ENCODE data around the gene SHISAL1.
"Not testable (repeated sequence)": the region's sequence is repeated elsewhere in the genome, so short reads cannot be mapped to it uniquely, and the experiment has no call there.

The SHISAL1 gene

DNA sequence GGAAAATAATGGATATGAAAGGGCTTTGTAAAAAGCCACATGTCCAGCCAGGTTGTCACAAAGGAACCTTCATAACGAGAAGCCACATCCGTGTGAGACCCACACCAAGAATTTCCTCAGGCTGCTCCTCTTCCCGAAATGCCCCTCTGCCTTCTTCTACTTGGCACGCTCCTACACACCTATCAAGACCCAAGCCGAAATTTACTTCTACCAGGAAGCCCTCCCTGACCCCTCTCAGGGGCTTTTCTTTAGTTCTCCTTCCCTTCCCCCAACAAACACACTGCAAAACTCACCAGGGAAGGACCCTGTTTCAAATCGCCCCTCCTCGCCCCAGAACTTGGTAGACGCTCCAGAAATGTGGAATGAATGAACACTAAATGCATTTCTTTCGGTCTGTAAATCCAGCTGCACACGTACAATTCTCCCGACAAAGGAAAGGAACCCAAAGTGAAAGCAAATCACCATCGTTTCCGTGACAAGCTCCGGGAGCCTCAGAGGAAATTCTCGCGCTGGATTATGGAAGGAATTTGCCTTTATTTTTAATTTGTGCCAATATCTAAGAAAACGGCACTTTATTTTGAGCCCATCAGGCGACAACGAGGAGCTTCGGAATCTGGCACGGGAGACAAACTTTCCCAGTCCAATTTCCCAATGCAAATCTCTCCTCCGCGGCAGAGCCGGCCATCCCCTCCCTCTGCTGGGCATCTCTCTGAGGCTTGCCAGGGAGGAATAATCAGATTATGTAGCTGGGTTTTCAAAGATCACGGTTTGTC is 13.2 kb upstream of the SHISAL1 start:
- DNase-seq: no peak

DNA sequence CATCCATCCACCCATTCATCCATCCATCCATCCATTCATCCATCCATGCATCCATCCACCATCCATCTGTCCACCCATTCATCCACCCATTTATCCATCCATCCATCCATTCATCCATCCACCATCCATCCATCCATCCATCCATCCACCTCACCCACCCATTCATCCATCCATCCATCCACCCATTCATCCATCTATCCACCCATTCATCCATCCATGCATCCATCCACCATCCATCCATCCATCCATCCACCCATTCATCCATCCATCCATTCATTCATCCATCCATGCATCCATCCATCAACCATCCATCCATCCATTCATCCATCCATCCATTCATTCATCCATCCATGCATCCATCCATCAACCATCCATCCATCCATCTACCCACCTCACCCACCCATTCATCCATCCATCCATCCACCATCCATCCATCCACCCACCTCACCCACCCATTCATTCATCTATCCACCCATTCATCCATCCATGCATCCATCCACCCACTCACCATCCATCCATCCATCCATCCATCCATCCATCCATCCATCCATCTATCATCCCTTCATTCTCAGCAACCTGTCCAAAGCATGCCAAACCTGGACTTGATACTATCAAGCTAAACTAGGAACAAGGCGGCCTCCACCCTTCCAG is 10.5 kb upstream of the SHISAL1 start:
- not testable (repeated sequence) for DNase-seq

DNA sequence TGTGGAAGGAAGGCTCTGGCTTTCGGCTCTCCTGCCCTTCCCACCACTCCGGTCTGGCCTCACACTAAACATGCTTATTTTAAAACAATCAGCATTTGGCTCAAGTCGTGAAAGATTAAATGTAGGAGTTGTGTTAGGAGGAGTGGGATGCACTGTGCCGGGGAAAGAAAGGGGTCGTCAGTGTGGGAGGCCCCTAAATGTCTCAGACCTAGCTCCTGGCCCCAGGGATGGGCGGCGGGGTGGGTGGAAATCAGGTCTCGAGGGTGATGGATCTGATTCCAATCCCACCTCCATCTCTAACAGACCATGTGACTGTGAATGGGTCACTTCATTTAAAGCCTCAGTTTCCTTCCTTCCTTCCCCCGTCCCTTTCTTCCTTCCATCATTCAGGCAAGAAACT is 6.9 kb upstream of the SHISAL1 start:
- DNase-seq: no peak

DNA sequence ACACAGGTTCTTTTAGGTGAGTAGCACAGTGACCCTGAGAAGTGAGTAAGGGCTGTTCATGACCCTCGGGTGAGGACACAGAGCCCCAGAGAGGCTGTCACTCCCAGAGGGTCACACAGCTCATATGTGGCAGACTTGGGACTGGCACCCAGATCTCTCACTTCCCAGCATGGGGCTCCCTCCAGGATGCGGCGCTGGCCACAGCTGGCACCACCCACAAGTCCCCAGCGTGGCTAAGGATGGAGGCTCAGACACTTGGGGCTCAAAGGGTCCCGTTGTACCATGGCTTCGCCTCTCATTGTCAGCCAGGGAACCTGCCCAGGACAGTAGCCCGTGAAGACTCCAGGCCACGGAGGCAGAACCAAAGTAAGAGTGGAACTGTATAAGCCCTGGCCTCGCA is 6.0 kb upstream of the SHISAL1 start:
- DNase-seq: no peak

DNA sequence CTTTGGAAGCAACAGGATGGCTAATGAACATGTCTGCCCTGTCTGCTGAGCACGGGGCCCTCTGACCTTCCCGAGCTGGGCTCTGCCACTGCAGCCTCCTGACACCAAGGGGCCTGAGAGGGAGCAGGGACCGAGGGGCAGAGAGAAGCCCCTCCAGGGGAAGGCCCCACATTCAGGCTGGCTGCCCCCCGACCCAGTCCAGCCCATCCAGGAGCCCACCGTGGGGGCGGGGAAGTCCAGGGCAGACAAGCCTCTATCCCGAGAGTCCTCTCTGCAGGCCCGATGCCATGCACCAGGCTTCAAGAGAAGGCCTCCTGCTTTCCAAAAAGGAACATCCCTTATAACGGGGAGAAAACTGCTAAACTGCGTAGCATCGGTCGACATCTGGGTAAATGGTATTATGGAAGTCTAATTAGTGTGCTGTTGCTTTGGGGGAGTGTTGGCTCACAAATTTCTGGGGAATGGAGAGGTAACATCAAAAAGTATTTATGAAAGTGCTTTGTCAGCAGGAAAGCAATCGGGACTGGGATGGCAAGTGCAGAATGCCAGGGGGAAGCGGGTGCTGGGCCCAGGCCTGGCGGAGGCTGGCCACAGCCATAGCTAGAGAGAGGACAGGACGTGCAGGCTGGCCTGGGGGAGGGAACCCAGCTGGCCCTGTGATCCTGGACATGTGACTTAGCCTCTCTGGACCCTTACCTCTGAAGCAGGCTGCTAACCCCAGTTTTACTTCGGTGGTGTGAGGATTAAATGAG is 5.3 kb upstream of the SHISAL1 start:
- no peak for DNase-seq

DNA sequence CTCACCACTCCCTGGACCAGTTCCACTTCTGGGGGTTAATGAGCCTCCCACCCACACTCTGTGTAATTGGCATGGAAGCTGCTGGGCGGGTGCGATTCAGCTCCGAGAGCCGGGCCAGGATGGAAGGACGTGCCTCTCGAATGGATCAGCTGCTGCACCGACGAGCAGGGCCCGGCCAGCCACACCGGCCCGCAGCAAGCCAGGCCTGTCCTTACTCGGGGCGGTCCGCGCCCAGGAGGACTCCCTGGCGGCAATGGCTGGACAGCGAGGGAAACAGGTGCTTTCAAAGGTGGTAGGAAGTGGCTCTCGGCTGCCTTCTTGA is 4.3 kb upstream of the SHISAL1 start:
- no peak for DNase-seq

DNA sequence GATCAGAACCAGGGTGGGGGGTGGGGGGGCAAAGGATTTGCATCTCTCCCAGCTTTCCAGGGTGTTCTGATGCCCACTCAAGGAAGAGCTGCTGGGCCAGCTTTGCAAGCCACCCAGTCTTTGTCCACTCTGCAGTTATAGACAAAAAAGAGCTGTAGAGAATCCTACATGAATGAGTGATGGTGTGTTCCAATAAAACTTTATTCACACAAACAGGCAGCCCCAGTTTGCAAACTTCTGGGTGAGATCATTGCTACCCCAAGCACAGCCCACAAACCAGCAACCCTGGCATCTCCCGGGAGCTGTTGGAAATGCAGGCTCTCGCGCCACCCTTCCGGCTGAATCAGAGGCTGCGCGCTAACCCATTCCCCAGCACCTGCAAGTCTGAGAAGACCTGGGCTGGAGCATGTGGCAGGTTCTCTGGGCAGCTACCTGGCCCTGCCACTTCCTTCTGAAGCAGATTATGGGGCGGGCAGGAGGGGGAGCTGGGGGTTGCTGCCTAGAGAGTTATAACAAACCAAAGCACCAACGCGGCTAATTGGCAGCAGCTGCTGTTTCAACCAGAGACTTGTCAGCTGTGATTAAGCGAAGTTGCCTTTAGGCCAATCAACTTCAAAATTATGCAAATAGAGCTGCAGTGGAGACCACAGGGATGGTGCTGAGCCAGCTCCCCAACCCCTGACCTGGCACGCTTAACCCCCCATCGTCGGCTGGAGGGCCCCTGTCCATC is 3.8 kb upstream of the SHISAL1 start:
- DNase-seq: no peak

DNA sequence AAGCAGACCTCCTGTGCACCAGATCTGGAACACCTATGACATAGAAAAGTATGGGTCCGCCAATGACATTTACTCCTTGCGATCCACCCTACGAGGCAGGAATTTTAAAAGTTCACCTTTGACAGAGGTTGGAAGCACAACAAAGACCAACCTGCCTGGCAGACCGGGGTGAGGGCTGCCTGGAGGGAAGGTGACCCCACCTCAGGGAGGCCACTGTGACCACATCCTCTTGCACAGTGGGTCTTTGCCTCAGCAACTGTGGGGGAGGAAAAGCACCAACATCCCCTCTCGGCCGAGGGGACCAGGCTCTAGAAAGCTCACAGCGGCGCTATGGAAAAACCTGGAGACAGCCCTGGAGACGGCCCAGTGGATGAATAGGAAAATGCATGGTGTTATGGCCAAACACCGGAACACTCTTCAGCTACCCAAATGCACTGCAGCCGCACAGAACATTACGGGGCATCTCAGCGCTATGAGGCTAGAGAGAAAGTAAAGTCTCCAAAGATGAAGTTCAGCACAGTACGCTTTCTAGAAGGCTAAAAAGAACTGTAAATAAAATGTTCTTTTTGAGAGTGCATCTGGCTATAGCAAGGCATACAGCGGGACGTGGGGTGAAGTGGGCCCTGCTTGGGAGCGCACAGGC is 1.8 kb upstream of the SHISAL1 start:
- DNase-seq: no peak

DNA sequence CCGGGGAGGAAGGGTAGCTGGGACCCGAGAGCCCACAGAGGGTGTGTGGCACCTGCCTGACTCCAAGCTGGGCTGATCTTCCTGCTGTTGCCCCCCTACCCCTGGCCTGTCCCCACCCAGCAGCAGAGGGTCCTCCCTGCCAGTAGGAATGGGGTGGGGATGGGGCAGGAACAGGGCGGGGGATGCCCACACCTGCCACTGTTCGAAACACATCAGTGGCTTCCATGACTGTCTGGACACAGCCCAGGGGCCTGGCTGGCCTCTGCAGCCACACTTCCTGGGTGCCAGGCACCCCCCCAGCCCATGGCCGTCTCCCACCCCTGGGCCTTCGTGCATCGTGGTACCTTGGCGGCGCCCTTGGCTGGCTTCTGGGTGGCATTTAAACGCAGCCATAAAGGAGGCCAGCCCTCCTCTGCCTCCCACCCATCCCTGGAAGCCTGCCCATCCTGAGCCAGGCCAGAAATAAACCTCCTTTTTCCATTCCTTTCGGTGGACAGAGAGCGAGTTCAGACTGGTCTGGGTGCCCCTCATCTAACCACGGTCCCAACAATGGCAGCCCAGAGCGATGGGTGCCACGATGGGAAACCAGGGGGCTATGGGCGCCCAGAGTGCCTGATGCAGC is 745 bp upstream of the SHISAL1 start:
- no peak for DNase-seq

DNA sequence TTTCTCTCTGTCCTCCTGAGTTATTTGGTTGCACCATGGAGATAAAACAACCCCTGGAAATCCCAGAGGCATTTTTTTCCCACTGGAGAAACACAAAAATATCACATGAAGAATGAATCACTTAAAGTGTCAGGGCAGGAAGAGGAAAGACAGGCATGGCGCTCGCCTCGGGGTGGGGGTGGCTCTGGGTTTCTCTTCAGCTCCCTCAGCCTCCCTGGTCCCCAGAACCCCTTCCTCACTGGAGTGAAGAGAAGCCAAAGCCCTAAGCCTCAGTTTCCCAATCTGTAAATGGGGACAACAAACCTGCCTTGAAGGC is 938 bp downstream of the SHISAL1 start:
- DNase-seq: no peak

DNA sequence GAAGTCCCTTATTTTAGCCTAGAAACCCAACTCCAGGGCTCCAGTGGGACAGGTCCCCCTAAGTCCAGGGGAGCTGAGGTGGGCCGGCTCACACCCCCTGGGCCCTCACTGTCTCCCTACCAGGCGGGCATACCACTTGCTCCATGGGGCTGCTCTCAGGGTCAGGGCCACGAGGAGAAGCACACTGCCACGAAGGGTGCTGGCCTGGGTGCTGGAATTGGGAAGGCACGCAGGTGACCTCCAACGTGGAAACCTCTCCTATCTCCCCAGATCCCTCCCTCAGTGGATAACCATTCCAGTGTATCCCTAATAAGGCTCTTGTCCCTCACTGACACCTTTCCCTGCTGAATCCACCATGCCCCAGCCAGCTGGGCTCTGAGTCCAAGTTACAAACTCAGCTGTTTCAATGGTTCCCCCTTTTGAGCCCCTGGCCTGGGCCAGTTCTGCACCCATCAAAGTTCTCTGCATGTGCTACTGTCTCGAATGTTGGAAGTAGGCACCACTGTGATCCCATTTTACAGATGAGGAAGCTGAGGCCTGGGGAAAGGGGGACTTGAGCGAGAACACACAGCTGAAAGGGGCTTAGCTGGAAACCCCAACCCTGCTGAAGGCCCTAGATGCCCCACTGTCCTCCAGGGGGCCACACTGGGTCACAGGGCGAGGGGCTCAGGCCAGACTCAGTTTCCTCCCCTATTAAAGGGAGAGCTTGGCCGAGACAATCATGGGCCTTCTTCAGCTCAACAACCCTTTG is 1.5 kb downstream of the SHISAL1 start:
- no peak for DNase-seq

DNA sequence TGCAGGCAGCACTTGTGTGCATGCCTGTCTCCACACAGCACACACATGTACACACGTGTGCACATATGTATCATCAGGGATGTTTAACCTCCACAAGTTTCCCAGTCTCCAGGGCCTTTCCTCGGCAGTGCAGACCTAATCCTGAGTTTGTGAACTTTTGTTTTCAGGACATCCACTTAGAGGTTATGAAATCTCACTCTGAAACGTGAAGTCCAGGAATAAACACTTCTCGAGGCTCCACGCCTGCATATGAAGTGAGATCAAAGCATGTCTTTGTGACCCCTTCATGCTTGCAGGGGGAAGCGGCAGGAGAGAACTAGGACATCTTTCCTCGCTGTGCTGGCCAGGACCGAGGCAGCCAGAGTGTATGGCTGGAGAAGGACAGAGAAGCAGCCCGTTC is 3.1 kb downstream of the SHISAL1 start:
- no peak for DNase-seq

DNA sequence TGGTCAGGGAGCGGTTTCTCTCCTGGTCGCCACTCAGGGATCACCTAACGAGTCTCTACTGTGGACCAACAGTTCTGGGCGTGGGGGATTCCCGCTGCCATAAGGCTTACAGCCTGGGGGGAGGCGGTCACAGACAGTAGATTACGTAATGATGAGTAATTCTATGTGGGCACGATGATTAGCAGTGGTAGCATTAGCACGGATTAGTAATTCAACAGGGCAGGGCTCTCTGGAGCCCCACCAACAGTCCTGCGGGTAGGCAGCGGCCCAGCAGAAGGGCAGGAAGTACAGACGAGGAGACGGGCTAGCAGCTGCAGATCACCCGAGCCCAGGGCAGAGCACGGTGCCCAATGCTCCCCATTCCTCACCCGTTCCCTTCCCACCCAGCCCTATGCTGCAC is 3.6 kb downstream of the SHISAL1 start:
- DNase-seq: no peak

DNA sequence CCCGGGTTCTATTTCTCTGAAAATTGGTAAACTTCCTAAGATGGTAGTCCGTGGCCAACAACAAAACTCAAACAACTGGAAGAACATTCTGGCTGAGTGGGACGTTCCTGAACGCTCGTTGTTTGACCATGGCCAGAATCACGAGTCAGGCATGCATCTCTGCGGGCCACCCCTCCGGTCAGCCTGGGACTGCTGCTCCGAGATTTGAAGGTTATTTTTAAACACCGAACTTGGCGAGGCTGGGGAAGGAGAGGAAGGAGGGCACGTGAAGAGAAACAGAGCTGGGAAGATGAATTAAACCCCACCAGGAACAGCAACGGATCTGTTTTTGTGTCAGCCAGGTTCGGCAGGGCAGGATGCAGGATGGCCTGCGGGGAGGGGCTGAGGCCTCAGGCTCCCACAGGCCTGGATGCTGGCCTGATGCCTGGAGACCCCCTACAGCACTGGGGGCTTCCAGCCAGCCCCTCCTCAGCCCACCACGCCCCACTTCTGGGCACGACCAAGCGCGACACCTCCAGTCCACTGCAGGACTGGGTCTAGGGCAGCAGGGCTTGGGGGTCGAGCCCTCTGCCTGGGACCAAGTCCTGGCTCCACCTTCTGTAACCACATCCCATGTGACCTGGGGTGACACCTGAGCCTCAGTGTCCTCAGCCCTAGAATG is 5.1 kb downstream of the SHISAL1 start:
- DNase-seq: no peak

DNA sequence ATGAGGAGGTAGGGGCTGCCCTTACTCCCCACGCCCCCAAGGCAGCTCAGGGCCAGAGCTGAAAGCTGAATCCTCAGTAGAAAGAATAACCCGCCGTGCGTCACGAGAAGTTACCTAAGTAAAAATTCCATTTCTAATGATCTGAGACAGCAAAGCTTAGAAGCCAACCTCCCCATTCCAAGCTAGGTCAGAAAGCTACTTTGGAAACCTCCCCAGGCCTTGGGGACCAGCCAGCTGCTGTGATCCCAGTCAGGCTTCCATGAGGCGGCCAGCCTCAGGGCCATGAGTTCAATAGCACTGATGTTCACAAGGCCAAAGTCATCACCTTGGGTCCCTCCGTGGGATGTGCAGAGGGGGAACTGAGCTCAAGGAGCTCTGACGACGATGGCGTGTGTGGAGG is 6.9 kb downstream of the SHISAL1 start:
- no peak for DNase-seq

DNA sequence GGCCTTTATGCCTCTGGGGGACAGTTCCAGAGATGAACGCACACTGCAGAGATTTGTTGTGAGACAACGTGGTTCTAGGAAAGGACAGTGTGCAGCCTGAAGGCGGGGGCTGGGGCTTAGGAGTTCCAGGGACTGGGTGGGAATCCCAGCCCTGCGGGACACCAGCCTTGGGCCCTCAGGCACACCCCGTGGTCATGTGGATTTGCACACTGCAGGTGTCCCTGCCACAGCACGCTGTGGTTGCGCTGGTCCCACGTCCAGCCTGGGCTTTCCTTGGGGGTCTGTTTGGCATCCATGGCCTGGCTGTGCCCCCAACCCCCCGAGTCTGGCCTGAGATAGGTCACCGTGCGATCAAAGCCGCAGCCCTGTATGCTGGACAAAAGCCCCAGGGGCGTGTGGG is 7.3 kb downstream of the SHISAL1 start:
- DNase-seq: no peak

DNA sequence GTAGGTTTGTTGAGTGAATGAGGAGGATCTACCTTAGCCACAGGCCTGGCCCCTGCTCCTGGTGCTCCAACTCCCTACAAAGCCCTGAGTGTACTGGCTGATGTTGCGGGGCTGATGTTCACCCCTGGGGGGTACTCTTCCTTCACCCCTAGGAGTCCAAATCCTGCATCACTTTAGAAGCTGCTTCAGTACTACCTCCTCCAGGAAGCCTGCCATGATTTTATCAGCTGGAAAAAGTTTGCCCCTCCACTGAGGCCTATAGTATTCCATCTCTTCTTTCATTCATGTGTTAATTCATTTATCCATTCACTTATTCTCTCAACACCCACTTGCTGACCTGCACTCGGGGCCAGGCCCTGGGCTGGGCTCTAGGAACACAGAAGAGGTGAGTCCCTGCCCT is 7.8 kb downstream of the SHISAL1 start:
- no peak for DNase-seq

DNA sequence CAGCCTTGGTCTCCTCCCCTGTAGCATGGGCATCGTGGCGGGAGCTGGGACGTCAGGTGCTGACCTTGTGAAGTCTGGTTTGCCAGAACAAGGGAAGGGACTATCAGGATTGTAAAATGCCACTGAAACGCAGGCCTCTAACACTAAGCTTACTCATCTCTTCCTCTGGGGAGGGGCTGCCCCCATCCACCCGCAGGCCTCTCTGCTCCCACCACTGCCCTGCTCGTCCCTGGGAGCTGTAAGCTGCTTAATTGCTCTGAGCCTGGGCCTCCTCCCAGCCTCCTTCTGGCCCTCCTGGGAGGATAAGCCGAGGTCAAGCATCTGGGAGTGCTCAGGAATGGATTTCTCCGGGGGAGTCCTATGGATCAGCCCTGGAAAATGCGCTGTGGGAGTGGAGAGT is 8.4 kb downstream of the SHISAL1 start:
- DNase-seq: no peak

DNA sequence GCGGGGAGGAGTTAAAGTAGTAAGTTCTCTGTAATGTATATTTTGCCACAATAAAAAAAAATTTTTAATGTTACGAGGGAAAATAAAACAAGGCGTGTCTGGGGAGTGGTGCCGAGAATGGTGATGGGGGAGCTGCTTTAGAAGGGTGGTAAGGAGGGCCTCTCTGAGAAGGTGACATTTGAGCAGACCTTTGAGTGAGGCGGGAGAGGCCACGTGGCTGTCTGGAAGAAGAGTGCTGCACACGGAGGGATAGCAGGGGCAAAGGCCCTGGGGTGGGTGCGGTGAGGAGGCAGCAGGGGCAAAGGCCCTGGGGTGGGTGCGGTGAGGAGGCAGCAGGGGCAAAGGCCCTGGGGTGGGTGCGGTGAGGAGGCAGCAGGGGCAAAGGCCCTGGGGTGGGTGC is 10.4 kb downstream of the SHISAL1 start:
- DNase-seq: not testable (repeated sequence)

DNA sequence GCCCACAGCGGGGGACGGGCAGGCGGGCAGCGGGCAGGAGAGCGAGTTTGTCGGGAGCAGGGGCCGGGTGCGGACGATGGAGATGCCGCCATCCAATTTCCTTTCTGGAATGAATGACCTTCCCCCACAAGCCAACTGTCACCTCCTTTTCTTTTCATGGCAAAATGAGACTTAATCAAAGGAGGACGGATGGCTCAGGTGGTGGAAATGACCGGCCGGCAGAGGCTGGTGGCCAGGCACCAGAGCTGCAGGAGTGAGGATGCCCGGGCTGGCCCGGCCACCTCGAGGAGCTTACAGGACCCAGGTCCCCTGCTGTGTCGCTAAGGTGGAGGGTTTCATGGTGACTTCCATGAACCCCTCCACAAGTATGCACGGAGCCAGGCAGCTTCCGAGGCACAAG is 11.7 kb downstream of the SHISAL1 start:
- DNase-seq: no peak

DNA sequence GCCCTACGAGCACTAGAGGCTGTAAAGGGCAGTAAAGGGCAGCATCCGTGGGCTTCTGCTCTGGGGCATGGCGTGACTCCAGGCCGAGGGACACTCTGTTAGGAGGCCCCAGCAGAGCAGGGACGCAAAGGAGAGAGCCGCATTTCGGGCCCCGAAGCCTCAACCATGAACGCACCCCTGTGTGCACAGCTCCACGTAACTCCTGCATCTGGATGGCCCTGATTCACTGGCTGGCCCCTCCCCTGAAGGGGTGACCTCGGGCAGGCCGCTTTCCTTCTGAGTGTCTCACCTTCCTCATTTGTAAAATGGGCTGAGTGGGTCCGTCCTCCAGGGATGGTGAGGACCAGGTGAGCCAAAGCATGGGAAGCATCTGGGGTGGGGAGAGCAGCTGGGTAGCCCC is 13.6 kb downstream of the SHISAL1 start:
- no peak for DNase-seq
